Stomach smooth muscle (tissue), 2 donors: ENCODE measurements around the gene HAGH.

Experiments
- H3K27ac ChIP-seq: one replicate; pipeline ENCODE4 v1.7.0; 2013; ENCODE audit warnings: mild to moderate bottlenecking, low read length, inconsistent platforms
- H3K27me3 ChIP-seq, 2 donors: one replicate each; pipeline ENCODE4 v1.7.0; 2013; ENCODE audit warnings: low read length in 2 of 2; ENCODE audit not compliant: insufficient read depth in 2 of 2, control insufficient read depth in 1 of 2
- H3K36me3 ChIP-seq, 2 donors: one replicate each; pipeline ENCODE4 v1.7.0; 2013; ENCODE audit warnings: low read length in 2 of 2; ENCODE audit not compliant: control insufficient read depth in 2 of 2, insufficient read depth in 2 of 2
- H3K4me1 ChIP-seq: one replicate; pipeline ENCODE4 v1.7.0; 2013; ENCODE audit warnings: low read length; ENCODE audit not compliant: control insufficient read depth, insufficient read depth
- H3K4me3 ChIP-seq, 2 donors: one replicate each; pipeline ENCODE4 v1.7.0; 2013; ENCODE audit warnings: low read length in 2 of 2
- H3K9ac ChIP-seq, 2 donors: one replicate each; pipeline ENCODE4 v1.7.0; 2013; ENCODE audit warnings: low read length in 2 of 2, mild to moderate bottlenecking in 1 of 2
- H3K9me3 ChIP-seq, 2 donors: one replicate each; pipeline ENCODE4 v1.7.0; 2013; ENCODE audit warnings: low read length in 2 of 2; ENCODE audit not compliant: control insufficient read depth in 2 of 2
- donor health status: healthy.
- donor health status: Pancreatic carcinoma.

Gene HAGH

GRCh38 chr16:1786242-1787055 lies 40.2 kb downstream of the HAGH start:
- no peak overlapping the region for H3K9ac ChIP-seq
- H3K9me3 ChIP-seq: no peaks in the 10 kb centered on the region
- no peak overlapping the region for H3K27ac ChIP-seq
- H3K4me1 ChIP-seq: peaks cover 26% of the 10 kb centered on the region
- H3K27me3 ChIP-seq: no peaks in the 10 kb centered on the region
- H3K4me3 ChIP-seq: no peak overlapping the region
- peaks cover 14 to 20% of the 10 kb centered on the region in 2 donors for H3K36me3 ChIP-seq

DNA sequence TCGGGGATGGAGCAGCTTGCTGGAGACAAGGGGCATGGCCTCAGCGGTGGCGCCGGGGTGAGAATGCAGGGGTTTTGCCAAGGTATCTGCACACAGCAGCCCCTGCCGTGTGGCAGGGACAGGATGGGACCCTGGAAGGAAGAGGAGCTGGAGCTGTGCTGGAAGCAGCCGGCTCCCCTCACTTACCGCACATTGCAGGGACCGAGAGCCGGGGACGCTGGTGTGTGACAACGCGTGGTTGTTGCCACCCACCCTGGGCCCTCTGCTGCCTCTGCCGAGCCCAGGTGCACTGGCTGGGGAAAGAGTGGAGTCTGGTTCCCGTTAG lies 40.8 kb downstream of the HAGH start:
- Histone ChIP-seq H3K27me3 (no peaks in the 10 kb centered on the region), H3K36me3 (peaks cover 14 to 24% of the 10 kb centered on the region in 2 donors), H3K27ac (no peak overlapping the region), H3K4me1 (peaks cover 32% of the 10 kb centered on the region), H3K9me3 (no peaks in the 10 kb centered on the region), H3K9ac (no peak overlapping the region), H3K4me3 (no peak overlapping the region)

- peaks cover 35% of the 10 kb centered on the region for H3K4me1 ChIP-seq
- no peak overlapping the region for H3K4me3 ChIP-seq
- H3K36me3 ChIP-seq: peaks cover 14 to 24% of the 10 kb centered on the region in 2 donors
- H3K27me3 ChIP-seq: no peaks in the 10 kb centered on the region
- H3K27ac ChIP-seq: no peak overlapping the region
- no peaks in the 10 kb centered on the region for H3K9me3 ChIP-seq
- no peak overlapping the region for H3K9ac ChIP-seq
Measured at GRCh38 chr16:1784977-1785845, 41.4 kb downstream of the HAGH start.

- H3K36me3 ChIP-seq: peaks cover 6 to 25% of the 10 kb centered on the region in 2 donors
- H3K9me3 ChIP-seq: no peaks in the 10 kb centered on the region
- peak within 1 kb of the TSS; percentile 86 to 94 for H3K4me3 ChIP-seq
- peak within 1 kb of the TSS; percentile 73 for H3K27ac ChIP-seq
- H3K4me1 ChIP-seq: peaks cover 39% of the 10 kb centered on the region
- H3K27me3 ChIP-seq: no peaks in the 10 kb centered on the region
- H3K9ac ChIP-seq: peak within 1 kb of the TSS; percentile 76 to 91
Measured at GRCh38 chr16:1782408-1783264, 44.0 kb downstream of the HAGH start, which contains the start of the genes NUBP2 and SPSB3. Gene NUBP2, plus strand, starts transcription at chr16:1782960. Its CDS starts 61 bp downstream, at chr16:1783021. Gene SPSB3, minus strand, starts transcription at chr16:1782571. Its CDS starts 1,088 bp downstream, at chr16:1781483.

- H3K27me3 ChIP-seq: no peaks in the 10 kb centered on the region
- peak overlapping the region; percentile 57 to 74 for H3K9ac ChIP-seq
- peaks cover 39% of the 10 kb centered on the region for H3K4me1 ChIP-seq
- H3K36me3 ChIP-seq: peaks cover 3 to 25% of the 10 kb centered on the region in 2 donors
- peak overlapping the region; percentile 75 to 82 for H3K4me3 ChIP-seq
- peak overlapping the region; percentile 66 for H3K27ac ChIP-seq
- no peaks in the 10 kb centered on the region for H3K9me3 ChIP-seq
Measured at GRCh38 chr16:1781758-1782407, 44.7 kb downstream of the HAGH start.

DNA sequence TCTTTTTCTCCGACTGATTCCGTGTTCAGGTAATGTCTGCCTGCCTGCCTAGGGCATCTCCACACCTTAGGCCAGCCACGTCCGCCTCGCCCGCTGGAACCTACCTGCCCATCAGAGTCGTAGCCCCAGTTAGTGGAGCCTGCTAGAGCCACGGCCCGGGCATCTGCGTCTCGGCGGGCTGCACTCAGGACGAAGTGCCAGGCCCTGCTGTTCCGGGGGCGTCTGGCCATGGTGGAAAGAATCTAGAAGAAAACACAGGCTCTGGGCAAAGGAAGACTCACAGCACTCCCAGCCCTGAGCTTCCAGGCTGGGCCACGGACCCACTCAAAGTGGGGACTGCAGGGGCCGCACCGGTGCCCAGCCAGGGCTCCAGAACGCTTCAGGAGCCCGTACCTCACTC lies 45.4 kb downstream of the HAGH start:
- Histone ChIP-seq H3K4me3 (peak overlapping the region; percentile 75 to 82), H3K9ac (peak overlapping the region; percentile 57 to 74), H3K27ac (no peak overlapping the region), H3K36me3 (peaks cover 3 to 22% of the 10 kb centered on the region in 2 donors), H3K4me1 (peaks cover 39% of the 10 kb centered on the region), H3K9me3 (no peaks in the 10 kb centered on the region), H3K27me3 (no peaks in the 10 kb centered on the region)

GRCh38 chr16:1780677-1781072 lies 46.0 kb downstream of the HAGH start:
- Histone ChIP-seq H3K36me3 (peaks cover 3 to 21% of the 10 kb centered on the region in 2 donors), H3K9me3 (no peaks in the 10 kb centered on the region), H3K4me1 (peaks cover 37% of the 10 kb centered on the region), H3K27me3 (no peaks in the 10 kb centered on the region), H3K27ac (no peak overlapping the region), H3K4me3 (no peak overlapping the region), H3K9ac (no peak overlapping the region)

GRCh38 chr16:1779741-1780676 lies 46.6 kb downstream of the HAGH start:
- Histone ChIP-seq H3K4me3 (no peak overlapping the region), H3K9me3 (no peaks in the 10 kb centered on the region), H3K27me3 (no peaks in the 10 kb centered on the region), H3K9ac (no peak overlapping the region), H3K4me1 (peaks cover 34% of the 10 kb centered on the region), H3K27ac (no peak overlapping the region), H3K36me3 (peaks cover 0 to 22% of the 10 kb centered on the region in 2 donors)

GRCh38 chr16:1779234-1779701 lies 47.4 kb downstream of the HAGH start:
- no peak overlapping the region for H3K9ac ChIP-seq
- no peaks in the 10 kb centered on the region for H3K27me3 ChIP-seq
- no peak overlapping the region for H3K27ac ChIP-seq
- H3K36me3 ChIP-seq: peaks cover 0 to 21% of the 10 kb centered on the region in 2 donors
- no peaks in the 10 kb centered on the region for H3K9me3 ChIP-seq
- no peak overlapping the region for H3K4me3 ChIP-seq
- H3K4me1 ChIP-seq: peaks cover 40% of the 10 kb centered on the region
